Endothelial cell of umbilical vein (primary cell): ENCODE data around the gene FBXO9. TPM values are rescaled to one million over a fixed set of nuclear protein-coding genes. Genes with fewer than 3 reads are reported as not detected.

Source experiments
- BruUV-seq: library from RNA; stranded (reverse); fragments of 400-500 nt; replicated peaks from 2 replicates; lab custom pipeline; 2021; lab: Mats Ljungman, UMichigan
- CTCF ChIA-PET: fragments of 300-600, 350-600 bp; sonication (Branson Sonifier 250); formaldehyde crosslinking; loops from one replicate; lab custom pipeline; 2021; ENCODE audit warnings: antibody characterized with exemption, inconsistent platforms; lab: Charles Lee
- POLR2A ChIA-PET: fragments of 300-600, 350-600 bp; sonication (Branson Sonifier 250); formaldehyde crosslinking; loops from one replicate; lab custom pipeline; 2021; ENCODE audit warnings: antibody characterized with exemption, inconsistent platforms; lab: Charles Lee
- DNase-seq: peaks from one replicate; pipeline ENCODE4 v3.0.0-alpha.2; 2011; ENCODE audit warnings: low read depth, low spot score
- FAIRE-seq: peaks from 2 replicates; lab custom pipeline; 2011; peaks lifted over from hg19 to GRCh38; lab: Jason Lieb, UNC
- H2AFZ ChIP-seq: 2 replicates; pipeline ENCODE4 v1.6.0; 2012; ENCODE audit warnings: low read depth, low read length, control low read depth, inconsistent platforms
- H3K27ac ChIP-seq: 2 replicates; pipeline ENCODE4 v1.5.1; 2011; ENCODE audit warnings: low read depth, mild to moderate bottlenecking, control low read depth, low read length, moderate library complexity; ENCODE audit not compliant: insufficient read depth
- H3K27me3 ChIP-seq, 2 experiments: 2 replicates each; pipeline versions ENCODE4 v1.6.0 to v1.6.1; 2011; ENCODE audit warnings: low read length in 2 of 2, mixed read lengths in 1 of 2; ENCODE audit not compliant: control insufficient read depth in 2 of 2, insufficient read depth in 2 of 2
- H3K36me3 ChIP-seq, 2 experiments: 2 replicates in 1 of 2; 3 replicates in 1 of 2; pipeline ENCODE4 v1.5.1; 2011; ENCODE audit warnings: low read length in 2 of 2, mild to moderate bottlenecking in 1 of 2, moderate library complexity in 1 of 2; ENCODE audit not compliant: control insufficient read depth in 2 of 2, insufficient read depth in 2 of 2; ENCODE audit errors: extremely low read depth in 1 of 2
- H3K4me1 ChIP-seq: 3 replicates; pipeline ENCODE4 v1.5.1; 2011; ENCODE audit warnings: mild to moderate bottlenecking, low read length; ENCODE audit not compliant: control insufficient read depth, insufficient read depth; ENCODE audit errors: extremely low read depth
- H3K4me2 ChIP-seq: 2 replicates; pipeline ENCODE4 v1.6.1; 2011; ENCODE audit warnings: low read length, control low read depth, mixed read lengths; ENCODE audit not compliant: insufficient read depth
- H3K4me3 ChIP-seq, 3 experiments: fragments of 200-600 bp in 1 of 3; sonication (generic), shearing (Covaris generic) in 1 of 3; replicated peaks in 1 of 3; 2 replicates each; pipeline ENCODE4 v1.5.1; 2011 to 2016; ENCODE audit warnings: control low read depth in 3 of 3, low read length in 3 of 3, mild to moderate bottlenecking in 2 of 3, inconsistent platforms in 1 of 3, low read depth in 1 of 3, moderate library complexity in 1 of 3; ENCODE audit not compliant: insufficient read depth in 1 of 3
- H3K79me2 ChIP-seq: 2 replicates; pipeline ENCODE4 v1.6.0; 2012; ENCODE audit warnings: low read length, inconsistent platforms; ENCODE audit not compliant: control insufficient read depth, insufficient read depth
- H3K9ac ChIP-seq: replicated peaks from 2 replicates; pipeline ENCODE3; 2011; ENCODE audit warnings: low read length, control low read depth; ENCODE audit not compliant: insufficient read depth; ENCODE audit errors: extremely low read depth
- H3K9me1 ChIP-seq: replicated peaks from 3 replicates; pipeline ENCODE4 v1.6.0; 2011; ENCODE audit warnings: mild to moderate bottlenecking, low read length; ENCODE audit not compliant: control insufficient read depth, insufficient read depth; ENCODE audit errors: extremely low read depth
- H3K9me3 ChIP-seq: replicated peaks from 2 replicates; pipeline ENCODE4 v1.5.1; 2012; ENCODE audit warnings: low read length, inconsistent platforms; ENCODE audit not compliant: control insufficient read depth, insufficient read depth
- H4K20me1 ChIP-seq: replicated peaks from 2 replicates; pipeline ENCODE3; 2011; ENCODE audit warnings: mild to moderate bottlenecking, low read length; ENCODE audit not compliant: control insufficient read depth, insufficient read depth; ENCODE audit errors: extremely low read depth
- EZH2 ChIP-seq: IDR thresholded peaks from 2 replicates; pipeline ENCODE4 v1.6.1; 2012; ENCODE audit warnings: borderline replicate concordance, low read depth, mild to moderate bottlenecking, moderate library complexity, low read length, inconsistent platforms; ENCODE audit not compliant: severe bottlenecking
- FOS ChIP-seq: IDR thresholded peaks from 2 replicates; pipeline ENCODE4 v1.6.1; 2011; ENCODE audit warnings: mild to moderate bottlenecking, low read length, moderate library complexity, borderline replicate concordance; ENCODE audit not compliant: insufficient read depth
- GATA2 ChIP-seq: IDR thresholded peaks from 2 replicates; pipeline ENCODE4 v1.7.0; 2011; ENCODE audit warnings: low read depth, mild to moderate bottlenecking, moderate library complexity, mixed read lengths, low read length; ENCODE audit not compliant: insufficient read length, insufficient read depth
- JUN ChIP-seq: IDR thresholded peaks from 2 replicates; pipeline ENCODE4 v1.6.1; 2011; ENCODE audit warnings: borderline replicate concordance, low read depth; ENCODE audit not compliant: insufficient read length, insufficient read depth
- MYC ChIP-seq: IDR thresholded peaks from one replicate; pipeline ENCODE4 v1.6.1; 2011; ENCODE audit warnings: mild to moderate bottlenecking, low read depth, low read length
- POLR2A ChIP-seq: IDR thresholded peaks from 2 replicates; pipeline ENCODE4 v1.6.1; 2012; ENCODE audit warnings: low read depth, mild to moderate bottlenecking, control low read depth, low read length
- POLR2AphosphoS5 ChIP-seq: IDR thresholded peaks from 2 replicates; pipeline ENCODE4 v1.6.1; 2012; ENCODE audit warnings: low read depth, mild to moderate bottlenecking, control low read depth, low read length, moderate library complexity; ENCODE audit not compliant: insufficient read depth
- dilution Hi-C: fragments of 300-500 bp; cut with MboI; formaldehyde crosslinking; loops from one replicate; pipeline ENCODE4 v1.15.0; 2019; ENCODE audit warnings: low sequenced_read_pairs; ENCODE audit not compliant: extremely low pct_ligation_motif_present
- intact Hi-C: fragments of 100-400 bp; cut with micrococcal nuclease; formaldehyde crosslinking; loops from one replicate; pipeline ENCODE4 v1.10.0; 2022
- polyA plus RNA-seq, 4 experiments: library from polyadenylated mRNA; depleted of rRNA in 3 of 4; stranded (reverse) in 3 of 4; unstranded in 1 of 4; fragments of >200 nt; gene quantifications; 2 replicates each; pipeline versions ENCODE4 v1.2.1 to v1.2.3, GENCODE V29; 2011 to 2012; ENCODE audit warnings: missing spikeins in 1 of 4
- total RNA-seq: library from RNA; stranded (reverse); gene quantifications from 2 replicates; pipeline ENCODE4 v1.2.3, GENCODE V29; 2021
- TF ChIP-seq, protein P1 (sequence below), 2 donors: IDR thresholded peaks; 1 replicate in 1 of 2; 2 replicates in 1 of 2; pipeline ENCODE4 v1.5.1; 2011; ENCODE audit warnings: low read length in 2 of 2, mild to moderate bottlenecking in 2 of 2, moderate library complexity in 2 of 2, control low read depth in 1 of 2, inconsistent platforms in 1 of 2, low read depth in 1 of 2; ENCODE audit not compliant: insufficient read depth in 1 of 2; ENCODE audit errors: extremely low read depth in 1 of 2
- TF ChIP-seq, protein P2 (sequence below): IDR thresholded peaks from 2 replicates; pipeline ENCODE4 v1.6.1; 2011; ENCODE audit not compliant: insufficient read depth, insufficient read length

FBXO9 gene
- total and polyA plus RNA-seq, 2 donors (not counting 3 experiments of a cell fraction or from before 2014, with no cell fraction given) = 48.1 to 58.9 TPM

GRCh38 chr6:53041356-53041755, 23.8 kb upstream of the FBXO9 start:
- H2AFZ ChIP-seq = no peak overlapping the region
- POLR2A ChIA-PET = no interaction called here
- no peak overlapping the region for H3K27ac ChIP-seq
- no peaks in the 10 kb centered on the region for H3K9me1 ChIP-seq
- H3K4me1 ChIP-seq = peaks cover 16% of the 10 kb centered on the region
- BruUV-seq = no TSS peak
- H3K27me3 ChIP-seq = no peaks in the 10 kb centered on the region
- H3K9ac ChIP-seq = no peak overlapping the region
- dilution Hi-C loops (no loop called here), intact Hi-C loops (no loop called here)
- peaks cover 2 to 4% of the 10 kb centered on the region in 2 experiments for H3K36me3 ChIP-seq
- FAIRE-seq (no peak), DNase-seq (no peak)
- H3K79me2 ChIP-seq = no peaks in the 10 kb centered on the region
- no peak overlapping the region for H3K4me3 ChIP-seq
- H3K4me2 ChIP-seq = no peak overlapping the region
- H4K20me1 ChIP-seq = no peaks in the 10 kb centered on the region
- no peaks in the 10 kb centered on the region for H3K9me3 ChIP-seq
- TF ChIP-seq, protein P1, sequence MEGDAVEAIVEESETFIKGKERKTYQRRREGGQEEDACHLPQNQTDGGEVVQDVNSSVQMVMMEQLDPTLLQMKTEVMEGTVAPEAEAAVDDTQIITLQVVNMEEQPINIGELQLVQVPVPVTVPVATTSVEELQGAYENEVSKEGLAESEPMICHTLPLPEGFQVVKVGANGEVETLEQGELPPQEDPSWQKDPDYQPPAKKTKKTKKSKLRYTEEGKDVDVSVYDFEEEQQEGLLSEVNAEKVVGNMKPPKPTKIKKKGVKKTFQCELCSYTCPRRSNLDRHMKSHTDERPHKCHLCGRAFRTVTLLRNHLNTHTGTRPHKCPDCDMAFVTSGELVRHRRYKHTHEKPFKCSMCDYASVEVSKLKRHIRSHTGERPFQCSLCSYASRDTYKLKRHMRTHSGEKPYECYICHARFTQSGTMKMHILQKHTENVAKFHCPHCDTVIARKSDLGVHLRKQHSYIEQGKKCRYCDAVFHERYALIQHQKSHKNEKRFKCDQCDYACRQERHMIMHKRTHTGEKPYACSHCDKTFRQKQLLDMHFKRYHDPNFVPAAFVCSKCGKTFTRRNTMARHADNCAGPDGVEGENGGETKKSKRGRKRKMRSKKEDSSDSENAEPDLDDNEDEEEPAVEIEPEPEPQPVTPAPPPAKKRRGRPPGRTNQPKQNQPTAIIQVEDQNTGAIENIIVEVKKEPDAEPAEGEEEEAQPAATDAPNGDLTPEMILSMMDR (IDR thresholded peaks at IDR 0.05; ENCODE audit: extremely low read depth in 1 of 2, insufficient read depth in 1 of 2, low read depth in 1 of 2, low read length in 2 of 2) = no peak
- TF ChIP-seq POLR2AphosphoS5 = no peak
- TF ChIP-seq JUN = no peak
- TF ChIP-seq MYC = no peak
- TF ChIP-seq POLR2A = no peak
- TF ChIP-seq FOS = no peak
- TF ChIP-seq, protein P2, sequence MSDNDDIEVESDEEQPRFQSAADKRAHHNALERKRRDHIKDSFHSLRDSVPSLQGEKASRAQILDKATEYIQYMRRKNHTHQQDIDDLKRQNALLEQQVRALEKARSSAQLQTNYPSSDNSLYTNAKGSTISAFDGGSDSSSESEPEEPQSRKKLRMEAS = no peak
- no peak for TF ChIP-seq GATA2
- no peak for TF ChIP-seq EZH2
- CTCF ChIA-PET = interaction anchor here (1.2 to 2.0 kb wide), 2 partner anchors 45 to 47 kb away, joined by 11 to 14 read pairs; partner anchors contain the start of gene GSTA4
